Peyer's patch (tissue), 4 donors: ENCODE results near the gene STAP2.

Experiments used
- POLR2A ChIP-seq, 2 donors: fragments of 450-650 bp; IDR thresholded peaks; one replicate each; pipeline ENCODE4 v1.5.1; 2017; ENCODE audit warnings: antibody characterized with exemption in 2 of 2, mild to moderate bottlenecking in 2 of 2, moderate library complexity in 2 of 2
- TF ChIP-seq, protein P1 (sequence below), 6 experiments: fragments of 450-650 bp in 4 of 6; fragments of 200-600 bp in 2 of 6; sonication (generic) in 1 of 6; IDR thresholded peaks; one replicate each; pipeline ENCODE4 v1.5.1; 2017 to 2019; ENCODE audit warnings: antibody characterized with exemption in 6 of 6, mild to moderate bottlenecking in 3 of 6, moderate library complexity in 1 of 6

DNA sequence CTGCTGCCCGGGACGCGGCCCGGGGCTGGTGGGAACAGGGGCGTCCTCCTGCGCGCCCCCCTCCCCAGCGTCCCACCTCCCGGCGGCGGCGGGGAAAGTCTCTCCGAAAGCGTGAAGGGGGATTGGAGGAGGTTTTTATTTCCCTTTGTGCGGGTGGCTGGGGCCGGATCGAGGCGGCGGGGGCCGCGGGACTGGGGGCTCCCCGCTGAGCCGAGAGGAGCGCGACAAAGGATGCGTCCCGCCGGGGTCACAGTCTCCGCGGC is 59.4 kb downstream of the STAP2 start:
- TF ChIP-seq, protein P1, sequence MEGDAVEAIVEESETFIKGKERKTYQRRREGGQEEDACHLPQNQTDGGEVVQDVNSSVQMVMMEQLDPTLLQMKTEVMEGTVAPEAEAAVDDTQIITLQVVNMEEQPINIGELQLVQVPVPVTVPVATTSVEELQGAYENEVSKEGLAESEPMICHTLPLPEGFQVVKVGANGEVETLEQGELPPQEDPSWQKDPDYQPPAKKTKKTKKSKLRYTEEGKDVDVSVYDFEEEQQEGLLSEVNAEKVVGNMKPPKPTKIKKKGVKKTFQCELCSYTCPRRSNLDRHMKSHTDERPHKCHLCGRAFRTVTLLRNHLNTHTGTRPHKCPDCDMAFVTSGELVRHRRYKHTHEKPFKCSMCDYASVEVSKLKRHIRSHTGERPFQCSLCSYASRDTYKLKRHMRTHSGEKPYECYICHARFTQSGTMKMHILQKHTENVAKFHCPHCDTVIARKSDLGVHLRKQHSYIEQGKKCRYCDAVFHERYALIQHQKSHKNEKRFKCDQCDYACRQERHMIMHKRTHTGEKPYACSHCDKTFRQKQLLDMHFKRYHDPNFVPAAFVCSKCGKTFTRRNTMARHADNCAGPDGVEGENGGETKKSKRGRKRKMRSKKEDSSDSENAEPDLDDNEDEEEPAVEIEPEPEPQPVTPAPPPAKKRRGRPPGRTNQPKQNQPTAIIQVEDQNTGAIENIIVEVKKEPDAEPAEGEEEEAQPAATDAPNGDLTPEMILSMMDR (IDR thresholded peaks at IDR 0.05), result no peak
- TF ChIP-seq POLR2A (IDR thresholded peaks at IDR 0.05), result no peak
